ENCODE data around the gene LPCAT3. TPM values are rescaled to one million over a fixed set of nuclear protein-coding genes. Genes with fewer than 3 reads are reported as not detected.

LPCAT3 gene
- total and polyA plus RNA-seq, 2 of the 4 experiments (the other 2 are of a cell fraction), result 7.0 to 18.6 TPM

DNA sequence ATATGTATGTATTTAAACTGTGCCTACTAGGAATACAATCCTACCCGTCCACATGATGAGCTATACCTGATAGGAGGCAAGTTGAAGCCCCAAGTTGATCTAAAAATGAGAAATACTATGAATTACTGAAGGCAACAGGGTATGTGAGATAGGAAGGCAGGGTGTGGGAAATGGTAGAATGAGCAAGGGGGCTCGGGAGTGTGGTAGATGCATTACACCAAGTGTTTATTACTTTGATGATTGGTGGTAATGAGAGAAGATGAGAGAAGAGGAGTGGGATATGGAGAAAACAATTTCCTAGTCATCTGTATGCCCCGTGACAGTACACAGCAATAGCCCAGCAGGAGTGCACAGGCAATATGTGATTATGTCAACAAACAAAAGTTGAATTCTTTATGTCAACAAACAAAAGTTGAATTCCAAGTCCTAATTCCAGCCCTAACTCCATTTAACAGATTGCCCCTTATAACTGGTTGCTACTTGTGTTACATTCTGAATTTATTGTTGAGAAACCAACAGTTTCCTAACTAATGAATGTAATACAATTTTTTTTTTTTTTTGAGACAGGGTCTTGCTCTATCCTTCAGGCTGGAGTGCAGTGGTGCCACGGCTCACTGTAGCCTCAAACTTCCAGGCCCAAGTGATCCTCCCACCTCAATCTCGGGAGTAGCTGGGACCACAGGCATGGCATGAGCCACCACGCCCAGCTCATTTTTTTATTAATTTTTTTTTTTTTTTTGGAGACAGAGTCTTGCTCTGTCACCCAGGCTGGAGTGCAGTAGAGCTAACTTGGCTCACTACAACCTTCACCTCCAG, 2.5 kb downstream of the LPCAT3 start:
- Histone ChIP-seq H3K27ac (ENCODE audit: insufficient read depth, low read length) (no peak overlapping the region), H2AFZ (replicated peaks; ENCODE audit: low read length, poor library complexity) (no peak overlapping the region), H4K91ac (ENCODE audit: insufficient read depth, low read depth, low read length) (no peak overlapping the region), H3K18ac (ENCODE audit: low read depth, low read length) (no peak overlapping the region), H2AK9ac (replicated peaks; ENCODE audit: low read depth, low read length, poor library complexity) (no peak overlapping the region), H3K9me3 (ENCODE audit: control insufficient read depth, insufficient read depth, low read length) (no peaks in the 10 kb centered on the region), H2AK5ac (ENCODE audit: low read depth, low read length) (no peak overlapping the region), H2BK15ac (ENCODE audit: low read depth, low read length) (no peak overlapping the region), H3K4me2 (ENCODE audit: low read depth, low read length) (no peak overlapping the region; the same call in 1 of the 2 replicates), H3K56ac (ENCODE audit: extremely low read depth, insufficient read depth, low read length) (no peak overlapping the region), H3K4me3 (ENCODE audit: insufficient read depth, low read depth, low read length) (no peak overlapping the region), H3K9me1 (ENCODE audit: insufficient read depth, low read length) (no peaks in the 10 kb centered on the region; the same call in 1 of the 2 replicates), H3K4me1 (ENCODE audit: control insufficient read depth, insufficient read depth, low read length) (peaks cover 5% of the 10 kb centered on the region; the same call in 1 of the 2 replicates), H3K27me3 (ENCODE audit: control insufficient read depth, insufficient read depth, low read length) (no peaks in the 10 kb centered on the region), H3K36me3 (ENCODE audit: control insufficient read depth, insufficient read depth, low read length) (no peaks in the 10 kb centered on the region; the same call in 1 of the 2 replicates), H3K4ac (ENCODE audit: low read depth, low read length) (no peak overlapping the region), H2BK120ac (ENCODE audit: low read depth, low read length) (no peak overlapping the region), H3K9ac (ENCODE audit: low read depth, low read length) (no peak overlapping the region), H3K23ac (ENCODE audit: low read depth, low read length) (no peak overlapping the region), H2BK5ac (ENCODE audit: low read depth, low read length, poor library complexity, severe bottlenecking) (no peak overlapping the region), H2BK20ac (ENCODE audit: low read depth, low read length) (no peak overlapping the region), H4K8ac (ENCODE audit: low read depth in 2 of 2, low read length in 2 of 2) (no peak overlapping the region), H3K14ac (replicated peaks; ENCODE audit: low read depth, low read length) (no peak overlapping the region), H4K20me1 (ENCODE audit: insufficient read depth, low read length) (no peaks in the 10 kb centered on the region), H3K79me1 (ENCODE audit: low read depth in 1 of 2, low read length in 2 of 2) (peaks cover 0 to 25% of the 10 kb centered on the region in 2 experiments), H4K5ac (ENCODE audit: low read depth, low read length) (no peak overlapping the region)
- DNase-seq, result no peak
- dilution Hi-C loops (cut with HindIII; ENCODE audit: low sequenced_read_pairs, unreplicated experiment), result no loop called here
- intact Hi-C loops (cut with micrococcal nuclease), result no loop called here
- in situ Hi-C loops (cut with MboI; ENCODE audit: low sequenced_read_pairs), result no loop called here
- no peak for ATAC-seq (ENCODE audit: low read depth)
- ChIA-PET POLR2A (ENCODE audit: unreplicated experiment) (interaction anchor here (0.7 kb wide), 1 partner anchor 64 kb away, joined by 4 read pairs; no protein-coding TSS in a partner anchor), CTCF (interaction anchor here (0.5 to 0.6 kb wide), 3 partner anchors 21 to 962 kb away, joined by 3 read pairs; no protein-coding TSS in a partner anchor)
- no CpG with 5 or more reads among the region's 6 CpGs for WGBS, 2 experiments (ENCODE audit: extremely low coverage in 2 of 2, insufficient read length in 1 of 2)
- BruUV-seq (replicated peaks), result no TSS peak
- TF ChIP-seq, protein P1, sequence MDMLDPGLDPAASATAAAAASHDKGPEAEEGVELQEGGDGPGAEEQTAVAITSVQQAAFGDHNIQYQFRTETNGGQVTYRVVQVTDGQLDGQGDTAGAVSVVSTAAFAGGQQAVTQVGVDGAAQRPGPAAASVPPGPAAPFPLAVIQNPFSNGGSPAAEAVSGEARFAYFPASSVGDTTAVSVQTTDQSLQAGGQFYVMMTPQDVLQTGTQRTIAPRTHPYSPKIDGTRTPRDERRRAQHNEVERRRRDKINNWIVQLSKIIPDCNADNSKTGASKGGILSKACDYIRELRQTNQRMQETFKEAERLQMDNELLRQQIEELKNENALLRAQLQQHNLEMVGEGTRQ (IDR thresholded peaks at IDR 0.05; ENCODE audit: low read depth, low read length), result no peak
- TF ChIP-seq POLR2A (IDR thresholded peaks at IDR 0.05; ENCODE audit: low read depth, low read length) (no peak), RFX5 (IDR thresholded peaks at IDR 0.05; ENCODE audit: low read depth, low read length) (no peak), NFE2L2 (IDR thresholded peaks at IDR 0.05; ENCODE audit: low read depth, low read length) (no peak), MXI1 (IDR thresholded peaks at IDR 0.05; ENCODE audit: borderline replicate concordance, low read depth, low read length) (no peak), CEBPB (IDR thresholded peaks at IDR 0.05; ENCODE audit: low read depth, low read length) (no peak), SMC3 (IDR thresholded peaks at IDR 0.05; ENCODE audit: low read depth, low read length) (no peak), CHD1 (IDR thresholded peaks at IDR 0.05; ENCODE audit: low read depth, low read length) (no peak), RCOR1 (IDR thresholded peaks at IDR 0.05; ENCODE audit: insufficient replicate concordance, low read length) (no peak), BHLHE40 (IDR thresholded peaks at IDR 0.05; ENCODE audit: low read depth, low read length) (no peak), MAFK (IDR thresholded peaks at IDR 0.05; ENCODE audit: low read depth, low read length) (no peak), RAD21 (IDR thresholded peaks at IDR 0.05; ENCODE audit: low read length) (no peak), MAZ (IDR thresholded peaks at IDR 0.05; ENCODE audit: borderline replicate concordance, low read depth, low read length) (no peak), FOS (IDR thresholded peaks at IDR 0.05; ENCODE audit: low read depth, low read length) (no peak)
- TF ChIP-seq, protein P2, sequence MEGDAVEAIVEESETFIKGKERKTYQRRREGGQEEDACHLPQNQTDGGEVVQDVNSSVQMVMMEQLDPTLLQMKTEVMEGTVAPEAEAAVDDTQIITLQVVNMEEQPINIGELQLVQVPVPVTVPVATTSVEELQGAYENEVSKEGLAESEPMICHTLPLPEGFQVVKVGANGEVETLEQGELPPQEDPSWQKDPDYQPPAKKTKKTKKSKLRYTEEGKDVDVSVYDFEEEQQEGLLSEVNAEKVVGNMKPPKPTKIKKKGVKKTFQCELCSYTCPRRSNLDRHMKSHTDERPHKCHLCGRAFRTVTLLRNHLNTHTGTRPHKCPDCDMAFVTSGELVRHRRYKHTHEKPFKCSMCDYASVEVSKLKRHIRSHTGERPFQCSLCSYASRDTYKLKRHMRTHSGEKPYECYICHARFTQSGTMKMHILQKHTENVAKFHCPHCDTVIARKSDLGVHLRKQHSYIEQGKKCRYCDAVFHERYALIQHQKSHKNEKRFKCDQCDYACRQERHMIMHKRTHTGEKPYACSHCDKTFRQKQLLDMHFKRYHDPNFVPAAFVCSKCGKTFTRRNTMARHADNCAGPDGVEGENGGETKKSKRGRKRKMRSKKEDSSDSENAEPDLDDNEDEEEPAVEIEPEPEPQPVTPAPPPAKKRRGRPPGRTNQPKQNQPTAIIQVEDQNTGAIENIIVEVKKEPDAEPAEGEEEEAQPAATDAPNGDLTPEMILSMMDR (conservative IDR thresholded peaks at IDR 0.05; ENCODE audit: low read depth, low read length), result no peak

Measured in IMR-90 (cell line).